Nephron (organoid): ENCODE measurements around the gene CACNA1I.

Source experiments
- H3K27ac Mint-ChIP-seq, 3 experiments: 2 replicates each; pipeline ENCODE4 v1.8.0; 2020; ENCODE audit warnings: mixed read lengths in 3 of 3, mild to moderate bottlenecking in 2 of 3, moderate library complexity in 1 of 3
- H3K27me3 Mint-ChIP-seq: 2 replicates; pipeline ENCODE4 v1.8.0; 2021; ENCODE audit warnings: low read depth, mild to moderate bottlenecking, moderate library complexity, mixed read lengths
- H3K36me3 Mint-ChIP-seq: 2 replicates; pipeline ENCODE4 v1.8.0; 2020; ENCODE audit warnings: low read depth, mixed read lengths
- H3K4me1 Mint-ChIP-seq: 2 replicates; pipeline ENCODE4 v1.8.0; 2020; ENCODE audit warnings: mixed read lengths
- H3K4me3 Mint-ChIP-seq, 3 experiments: 2 replicates each; pipeline ENCODE4 v1.8.0; 2020; ENCODE audit warnings: mild to moderate bottlenecking in 3 of 3, mixed read lengths in 3 of 3, moderate library complexity in 2 of 3
- H3K9me3 Mint-ChIP-seq: 2 replicates; pipeline ENCODE4 v1.8.0; 2020; ENCODE audit warnings: mixed read lengths
- CTCF ChIP-seq, 3 experiments: fragments of 200-600 bp; sonication (generic); IDR thresholded peaks; one replicate each; pipeline ENCODE4 v1.5.0; 2021; ENCODE audit warnings: antibody characterized with exemption in 3 of 3; ENCODE audit not compliant: unreplicated experiment in 3 of 3

Gene CACNA1I

GRCh38 chr22:39643311-39644083 lies 72.9 kb downstream of the CACNA1I start:
- Mint-ChIP-seq H3K27me3 (peaks cover 22% of the 10 kb centered on the region), H3K4me1 (no peaks in the 10 kb centered on the region), H3K27ac (no peak overlapping the region), H3K4me3 (no peak overlapping the region), H3K9me3 (peaks cover 4% of the 10 kb centered on the region), H3K36me3 (no peaks in the 10 kb centered on the region)
- no peak for TF ChIP-seq CTCF (IDR thresholded peaks at IDR 0.05; ENCODE audit: unreplicated experiment in 3 of 3)

- H3K4me3 Mint-ChIP-seq, result no peak overlapping the region
- H3K36me3 Mint-ChIP-seq, result no peaks in the 10 kb centered on the region
- no peak for TF ChIP-seq CTCF (IDR thresholded peaks at IDR 0.05; ENCODE audit: unreplicated experiment in 3 of 3)
- H3K27me3 Mint-ChIP-seq, result peaks cover 22% of the 10 kb centered on the region
- H3K9me3 Mint-ChIP-seq, result no peaks in the 10 kb centered on the region
- no peak overlapping the region for H3K27ac Mint-ChIP-seq
- no peaks in the 10 kb centered on the region for H3K4me1 Mint-ChIP-seq
These were observed 75.0 kb downstream of the CACNA1I start for GRCh38 chr22:39645532-39645931.

- Mint-ChIP-seq H3K4me1 (no peaks in the 10 kb centered on the region), H3K36me3 (no peaks in the 10 kb centered on the region), H3K9me3 (no peaks in the 10 kb centered on the region), H3K4me3 (no peak overlapping the region), H3K27me3 (peaks cover 22% of the 10 kb centered on the region), H3K27ac (no peak overlapping the region)
- no peak for TF ChIP-seq CTCF (IDR thresholded peaks at IDR 0.05; ENCODE audit: unreplicated experiment in 3 of 3)
These were observed 76.0 kb downstream of the CACNA1I start for GRCh38 chr22:39646398-39647063.

- H3K4me1 Mint-ChIP-seq, result no peaks in the 10 kb centered on the region
- no peaks in the 10 kb centered on the region for H3K36me3 Mint-ChIP-seq
- H3K27me3 Mint-ChIP-seq, result peaks cover 17% of the 10 kb centered on the region
- no peak for TF ChIP-seq CTCF (IDR thresholded peaks at IDR 0.05; ENCODE audit: unreplicated experiment in 3 of 3)
- no peak overlapping the region for H3K27ac Mint-ChIP-seq
- H3K4me3 Mint-ChIP-seq, result no peak overlapping the region
- H3K9me3 Mint-ChIP-seq, result no peaks in the 10 kb centered on the region
These were observed 77.5 kb downstream of the CACNA1I start for GRCh38 chr22:39647836-39648629.

- peaks cover 14% of the 10 kb centered on the region for H3K27me3 Mint-ChIP-seq
- no peak overlapping the region for H3K4me3 Mint-ChIP-seq
- no peak for TF ChIP-seq CTCF (IDR thresholded peaks at IDR 0.05; ENCODE audit: unreplicated experiment in 3 of 3)
- H3K9me3 Mint-ChIP-seq, result no peaks in the 10 kb centered on the region
- H3K36me3 Mint-ChIP-seq, result no peaks in the 10 kb centered on the region
- no peak overlapping the region for H3K27ac Mint-ChIP-seq
- no peaks in the 10 kb centered on the region for H3K4me1 Mint-ChIP-seq
These were observed 78.0 kb downstream of the CACNA1I start for GRCh38 chr22:39648630-39648950.
